IMR-90 (cell line): ENCODE measurements around the gene CCDC51.

Source experiments
- BHLHE40 ChIP-seq: fragments of 150-350 bp; IDR thresholded peaks from 2 replicates; pipeline ENCODE4 v1.6.1; 2016; ENCODE audit warnings: mild to moderate bottlenecking, low read depth, low read length
- CEBPB ChIP-seq: IDR thresholded peaks from 2 replicates; pipeline ENCODE4 v1.6.1; 2012; ENCODE audit warnings: low read depth, low read length, improper control_type of control experiment
- CHD1 ChIP-seq: IDR thresholded peaks from 2 replicates; pipeline ENCODE4 v1.6.1; 2012; ENCODE audit warnings: low read depth, low read length, improper control_type of control experiment
- CTCF ChIP-seq: conservative IDR thresholded peaks from 2 replicates; pipeline ENCODE4 v1.5.1; 2012; ENCODE audit warnings: mild to moderate bottlenecking, low read depth, low read length, improper control_type of control experiment
- FOS ChIP-seq: fragments of 150-350 bp; IDR thresholded peaks from 2 replicates; pipeline ENCODE4 v1.6.1; 2016; ENCODE audit warnings: low read depth, low read length
- MAFK ChIP-seq: IDR thresholded peaks from 2 replicates; pipeline ENCODE4 v1.6.1; 2012; ENCODE audit warnings: low read depth, low read length, improper control_type of control experiment
- MAZ ChIP-seq: IDR thresholded peaks from 2 replicates; pipeline ENCODE4 v1.6.1; 2012; ENCODE audit warnings: low read depth, mild to moderate bottlenecking, low read length, improper control_type of control experiment, moderate library complexity, borderline replicate concordance
- MXI1 ChIP-seq: IDR thresholded peaks from 2 replicates; pipeline ENCODE4 v1.6.1; 2012; ENCODE audit warnings: low read depth, mild to moderate bottlenecking, low read length, moderate library complexity, borderline replicate concordance
- POLR2A ChIP-seq: IDR thresholded peaks from 2 replicates; pipeline ENCODE4 v1.6.1; 2012; ENCODE audit warnings: mild to moderate bottlenecking, low read depth, low read length
- RAD21 ChIP-seq: IDR thresholded peaks from 2 replicates; pipeline ENCODE4 v1.6.1; 2012; ENCODE audit warnings: low read length, improper control_type of control experiment
- RCOR1 ChIP-seq: IDR thresholded peaks from 2 replicates; pipeline ENCODE4 v1.6.1; 2012; ENCODE audit warnings: mild to moderate bottlenecking, low read length, improper control_type of control experiment; ENCODE audit not compliant: insufficient replicate concordance
- RFX5 ChIP-seq: IDR thresholded peaks from 2 replicates; pipeline ENCODE4 v1.8.0; 2012; ENCODE audit warnings: low read depth, mild to moderate bottlenecking, low read length, moderate library complexity
- SMC3 ChIP-seq: fragments of 150-350 bp; IDR thresholded peaks from 2 replicates; pipeline ENCODE4 v1.6.1; 2016; ENCODE audit warnings: low read depth, mild to moderate bottlenecking, antibody characterized with exemption, low read length, moderate library complexity
- USF2 ChIP-seq: fragments of 150-350 bp; IDR thresholded peaks from 2 replicates; pipeline ENCODE4 v1.6.1; 2017; ENCODE audit warnings: mild to moderate bottlenecking, antibody characterized with exemption, low read length, low read depth

GRCh38 chr3:48470286-48470685 lies 30.4 kb upstream of the CCDC51 start:
- TF ChIP-seq CTCF: no peak
- TF ChIP-seq POLR2A: no peak
- TF ChIP-seq CHD1: no peak
- no peak for TF ChIP-seq RAD21
- TF ChIP-seq MXI1: no peak
- no peak for TF ChIP-seq RFX5
- no peak for TF ChIP-seq MAZ
- no peak for TF ChIP-seq MAFK
- no peak for TF ChIP-seq SMC3
- no peak for TF ChIP-seq USF2
- TF ChIP-seq BHLHE40: no peak
- no peak for TF ChIP-seq CEBPB
- TF ChIP-seq FOS: no peak
- no peak for TF ChIP-seq RCOR1
